ENCODE results near the gene P2RY8.

P2RY8 gene

DNA sequence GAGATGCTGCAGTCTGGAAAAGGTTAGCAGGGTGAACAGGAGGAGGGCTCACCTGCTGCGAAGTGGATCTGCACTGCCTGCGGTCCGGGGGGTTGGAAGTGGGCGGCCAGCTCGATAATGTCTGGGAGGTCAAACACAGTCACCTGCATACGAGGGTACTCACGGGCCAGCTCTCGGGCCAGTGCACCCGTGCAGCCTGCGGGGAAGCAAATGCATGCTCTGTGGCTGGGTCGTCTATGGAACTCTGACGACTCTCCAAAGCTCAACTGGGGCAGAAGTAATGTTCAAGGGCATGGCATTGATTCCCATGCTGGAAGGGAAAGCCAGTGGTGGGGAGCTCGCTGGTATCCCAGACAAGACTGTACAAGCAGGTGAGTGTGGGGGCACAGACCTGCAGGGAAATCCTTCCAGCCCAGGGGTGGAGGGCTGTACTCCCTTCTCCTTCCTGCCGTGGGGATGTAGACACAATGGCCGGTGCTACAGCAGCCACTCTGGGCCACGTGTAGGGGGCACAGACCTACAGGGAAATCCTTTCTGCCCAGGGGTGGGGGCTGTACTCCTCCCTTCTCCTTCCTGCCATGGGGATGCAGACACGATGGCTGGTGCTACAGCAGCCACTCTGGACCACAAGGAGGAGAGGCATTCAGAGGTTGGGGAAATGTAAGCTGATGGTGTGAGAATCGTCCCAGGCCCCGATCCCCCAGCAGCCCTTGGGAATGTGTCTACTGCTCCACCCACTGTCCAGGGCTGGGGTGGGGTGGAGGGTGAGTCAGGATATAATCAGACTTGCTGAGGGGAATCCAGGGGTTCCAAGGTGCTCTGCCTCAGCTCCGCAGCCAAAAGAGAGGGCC, 118.8 kb downstream of the P2RY8 start:
- DNase-seq (ENCODE audit: low read depth), result no peak

DNA sequence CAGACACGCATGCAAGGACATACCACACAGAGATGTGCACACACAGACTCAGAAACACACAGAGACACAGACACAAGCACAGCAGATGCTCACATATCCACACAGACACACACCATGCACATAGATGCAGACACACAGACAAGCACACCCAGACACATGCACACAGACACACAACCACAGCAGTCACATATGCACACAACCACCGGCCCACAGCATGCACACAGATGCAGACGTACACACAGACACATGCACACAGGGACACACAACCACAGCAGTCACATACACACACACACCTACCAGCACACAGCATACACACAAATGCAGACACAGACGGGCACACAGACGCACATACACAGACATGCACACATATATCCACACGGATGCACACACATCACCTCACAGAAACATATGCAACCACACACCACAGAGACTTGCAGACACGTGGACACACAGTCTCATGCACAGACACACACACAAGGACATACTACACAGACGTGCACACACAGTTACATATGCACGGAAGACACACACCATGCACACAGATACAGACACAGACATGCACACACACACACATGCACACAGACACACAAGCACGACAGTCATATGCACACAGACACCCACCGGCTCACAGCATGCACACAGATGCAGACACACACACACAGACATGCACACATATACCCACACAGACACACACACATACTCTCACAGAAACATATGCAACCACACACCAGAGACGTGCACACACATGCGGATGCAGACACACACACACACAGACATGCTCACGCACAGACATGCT, 119.8 kb downstream of the P2RY8 start:
- DNase-seq (ENCODE audit: low read depth), result no peak

DNA sequence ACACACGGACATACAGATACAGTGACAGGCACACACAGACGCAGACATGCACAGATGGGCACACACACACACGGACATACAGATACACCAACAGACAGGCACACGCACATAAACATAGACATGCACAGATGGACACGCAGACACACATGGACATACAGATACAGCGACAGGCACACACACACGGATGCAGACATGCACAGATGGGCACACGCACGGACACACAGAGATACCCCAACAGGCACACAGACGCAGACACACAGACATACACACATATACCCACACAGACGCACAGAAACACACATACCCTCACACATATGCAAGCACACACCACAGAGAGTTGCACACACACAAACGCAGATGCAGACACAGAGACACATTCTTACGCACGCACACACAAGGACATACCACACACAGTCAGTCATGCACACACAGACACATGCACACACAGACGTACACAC, 120.6 kb downstream of the P2RY8 start:
- DNase-seq (ENCODE audit: low read depth), result no peak
